Endothelial cell of umbilical vein (primary cell): ENCODE data around the gene HVCN1. TPM values are rescaled to one million over a fixed set of nuclear protein-coding genes. Genes with fewer than 3 reads are reported as not detected.

ENCODE experiments used
- BruUV-seq: library from RNA; stranded (reverse); fragments of 400-500 nt; replicated peaks from 2 replicates; lab custom pipeline; 2021; lab: Mats Ljungman, UMichigan
- CTCF ChIA-PET: fragments of 300-600, 350-600 bp; sonication (Branson Sonifier 250); formaldehyde crosslinking; loops from one replicate; lab custom pipeline; 2021; ENCODE audit warnings: antibody characterized with exemption, inconsistent platforms; lab: Charles Lee
- POLR2A ChIA-PET: fragments of 300-600, 350-600 bp; sonication (Branson Sonifier 250); formaldehyde crosslinking; loops from one replicate; lab custom pipeline; 2021; ENCODE audit warnings: antibody characterized with exemption, inconsistent platforms; lab: Charles Lee
- DNase-seq: peaks from one replicate; pipeline ENCODE4 v3.0.0-alpha.2; 2011; ENCODE audit warnings: low read depth, low spot score
- FAIRE-seq: peaks from 2 replicates; lab custom pipeline; 2011; peaks lifted over from hg19 to GRCh38; lab: Jason Lieb, UNC
- H2AFZ ChIP-seq: 2 replicates; pipeline ENCODE4 v1.6.0; 2012; ENCODE audit warnings: low read depth, low read length, control low read depth, inconsistent platforms
- H3K27ac ChIP-seq: 2 replicates; pipeline ENCODE4 v1.5.1; 2011; ENCODE audit warnings: low read depth, mild to moderate bottlenecking, control low read depth, low read length, moderate library complexity; ENCODE audit not compliant: insufficient read depth
- H3K27me3 ChIP-seq, 2 experiments: 2 replicates each; pipeline versions ENCODE4 v1.6.0 to v1.6.1; 2011; ENCODE audit warnings: low read length in 2 of 2, mixed read lengths in 1 of 2; ENCODE audit not compliant: control insufficient read depth in 2 of 2, insufficient read depth in 2 of 2
- H3K36me3 ChIP-seq, 2 experiments: 2 replicates in 1 of 2; 3 replicates in 1 of 2; pipeline ENCODE4 v1.5.1; 2011; ENCODE audit warnings: low read length in 2 of 2, mild to moderate bottlenecking in 1 of 2, moderate library complexity in 1 of 2; ENCODE audit not compliant: control insufficient read depth in 2 of 2, insufficient read depth in 2 of 2; ENCODE audit errors: extremely low read depth in 1 of 2
- H3K4me1 ChIP-seq: 3 replicates; pipeline ENCODE4 v1.5.1; 2011; ENCODE audit warnings: mild to moderate bottlenecking, low read length; ENCODE audit not compliant: control insufficient read depth, insufficient read depth; ENCODE audit errors: extremely low read depth
- H3K4me2 ChIP-seq: 2 replicates; pipeline ENCODE4 v1.6.1; 2011; ENCODE audit warnings: low read length, control low read depth, mixed read lengths; ENCODE audit not compliant: insufficient read depth
- H3K4me3 ChIP-seq, 3 experiments: fragments of 200-600 bp in 1 of 3; sonication (generic), shearing (Covaris generic) in 1 of 3; replicated peaks in 1 of 3; 2 replicates each; pipeline ENCODE4 v1.5.1; 2011 to 2016; ENCODE audit warnings: control low read depth in 3 of 3, low read length in 3 of 3, mild to moderate bottlenecking in 2 of 3, inconsistent platforms in 1 of 3, low read depth in 1 of 3, moderate library complexity in 1 of 3; ENCODE audit not compliant: insufficient read depth in 1 of 3
- H3K79me2 ChIP-seq: 2 replicates; pipeline ENCODE4 v1.6.0; 2012; ENCODE audit warnings: low read length, inconsistent platforms; ENCODE audit not compliant: control insufficient read depth, insufficient read depth
- H3K9ac ChIP-seq: replicated peaks from 2 replicates; pipeline ENCODE3; 2011; ENCODE audit warnings: low read length, control low read depth; ENCODE audit not compliant: insufficient read depth; ENCODE audit errors: extremely low read depth
- H3K9me1 ChIP-seq: replicated peaks from 3 replicates; pipeline ENCODE4 v1.6.0; 2011; ENCODE audit warnings: mild to moderate bottlenecking, low read length; ENCODE audit not compliant: control insufficient read depth, insufficient read depth; ENCODE audit errors: extremely low read depth
- H3K9me3 ChIP-seq: replicated peaks from 2 replicates; pipeline ENCODE4 v1.5.1; 2012; ENCODE audit warnings: low read length, inconsistent platforms; ENCODE audit not compliant: control insufficient read depth, insufficient read depth
- H4K20me1 ChIP-seq: replicated peaks from 2 replicates; pipeline ENCODE3; 2011; ENCODE audit warnings: mild to moderate bottlenecking, low read length; ENCODE audit not compliant: control insufficient read depth, insufficient read depth; ENCODE audit errors: extremely low read depth
- EZH2 ChIP-seq: IDR thresholded peaks from 2 replicates; pipeline ENCODE4 v1.6.1; 2012; ENCODE audit warnings: borderline replicate concordance, low read depth, mild to moderate bottlenecking, moderate library complexity, low read length, inconsistent platforms; ENCODE audit not compliant: severe bottlenecking
- FOS ChIP-seq: IDR thresholded peaks from 2 replicates; pipeline ENCODE4 v1.6.1; 2011; ENCODE audit warnings: mild to moderate bottlenecking, low read length, moderate library complexity, borderline replicate concordance; ENCODE audit not compliant: insufficient read depth
- GATA2 ChIP-seq: IDR thresholded peaks from 2 replicates; pipeline ENCODE4 v1.7.0; 2011; ENCODE audit warnings: low read depth, mild to moderate bottlenecking, moderate library complexity, mixed read lengths, low read length; ENCODE audit not compliant: insufficient read length, insufficient read depth
- JUN ChIP-seq: IDR thresholded peaks from 2 replicates; pipeline ENCODE4 v1.6.1; 2011; ENCODE audit warnings: borderline replicate concordance, low read depth; ENCODE audit not compliant: insufficient read length, insufficient read depth
- MAX ChIP-seq: IDR thresholded peaks from 2 replicates; pipeline ENCODE4 v1.6.1; 2011; ENCODE audit not compliant: insufficient read depth, insufficient read length
- MYC ChIP-seq: IDR thresholded peaks from one replicate; pipeline ENCODE4 v1.6.1; 2011; ENCODE audit warnings: mild to moderate bottlenecking, low read depth, low read length
- POLR2A ChIP-seq: IDR thresholded peaks from 2 replicates; pipeline ENCODE4 v1.6.1; 2012; ENCODE audit warnings: low read depth, mild to moderate bottlenecking, control low read depth, low read length
- POLR2AphosphoS5 ChIP-seq: IDR thresholded peaks from 2 replicates; pipeline ENCODE4 v1.6.1; 2012; ENCODE audit warnings: low read depth, mild to moderate bottlenecking, control low read depth, low read length, moderate library complexity; ENCODE audit not compliant: insufficient read depth
- dilution Hi-C: fragments of 300-500 bp; cut with MboI; formaldehyde crosslinking; loops from one replicate; pipeline ENCODE4 v1.15.0; 2019; ENCODE audit warnings: low sequenced_read_pairs; ENCODE audit not compliant: extremely low pct_ligation_motif_present
- intact Hi-C: fragments of 100-400 bp; cut with micrococcal nuclease; formaldehyde crosslinking; loops from one replicate; pipeline ENCODE4 v1.10.0; 2022
- polyA plus RNA-seq, 4 experiments: library from polyadenylated mRNA; depleted of rRNA in 3 of 4; stranded (reverse) in 3 of 4; unstranded in 1 of 4; fragments of >200 nt; gene quantifications; 2 replicates each; pipeline versions ENCODE4 v1.2.1 to v1.2.3, GENCODE V29; 2011 to 2012; ENCODE audit warnings: missing spikeins in 1 of 4
- total RNA-seq: library from RNA; stranded (reverse); gene quantifications from 2 replicates; pipeline ENCODE4 v1.2.3, GENCODE V29; 2021
- TF ChIP-seq, protein P1 (sequence below), 2 donors: IDR thresholded peaks; 1 replicate in 1 of 2; 2 replicates in 1 of 2; pipeline ENCODE4 v1.5.1; 2011; ENCODE audit warnings: low read length in 2 of 2, mild to moderate bottlenecking in 2 of 2, moderate library complexity in 2 of 2, control low read depth in 1 of 2, inconsistent platforms in 1 of 2, low read depth in 1 of 2; ENCODE audit not compliant: insufficient read depth in 1 of 2; ENCODE audit errors: extremely low read depth in 1 of 2

The HVCN1 gene
- total and polyA plus RNA-seq, 2 donors (not counting 3 experiments of a cell fraction or from before 2014, with no cell fraction given), result 3.7 to 8.4 TPM

- no peaks in the 10 kb centered on the region for H4K20me1 ChIP-seq
- BruUV-seq, result no TSS peak
- H3K9ac ChIP-seq, result no peak overlapping the region
- intact Hi-C loops, result no loop called here
- H2AFZ ChIP-seq, result peak overlapping the region; percentile 100
- H3K79me2 ChIP-seq, result no peaks in the 10 kb centered on the region
- CTCF ChIA-PET, result interaction anchor here (0.6 kb wide), 1 partner anchor 63 kb away, joined by 3 read pairs; no protein-coding TSS in a partner anchor
- DNase-seq (no peak), FAIRE-seq (no peak)
- dilution Hi-C loops, result no loop called here
- no peak for TF ChIP-seq MYC
- TF ChIP-seq GATA2, result no peak
- no peak for TF ChIP-seq POLR2A
- no peak for TF ChIP-seq FOS
- TF ChIP-seq MAX, result no peak
- TF ChIP-seq, protein P1, sequence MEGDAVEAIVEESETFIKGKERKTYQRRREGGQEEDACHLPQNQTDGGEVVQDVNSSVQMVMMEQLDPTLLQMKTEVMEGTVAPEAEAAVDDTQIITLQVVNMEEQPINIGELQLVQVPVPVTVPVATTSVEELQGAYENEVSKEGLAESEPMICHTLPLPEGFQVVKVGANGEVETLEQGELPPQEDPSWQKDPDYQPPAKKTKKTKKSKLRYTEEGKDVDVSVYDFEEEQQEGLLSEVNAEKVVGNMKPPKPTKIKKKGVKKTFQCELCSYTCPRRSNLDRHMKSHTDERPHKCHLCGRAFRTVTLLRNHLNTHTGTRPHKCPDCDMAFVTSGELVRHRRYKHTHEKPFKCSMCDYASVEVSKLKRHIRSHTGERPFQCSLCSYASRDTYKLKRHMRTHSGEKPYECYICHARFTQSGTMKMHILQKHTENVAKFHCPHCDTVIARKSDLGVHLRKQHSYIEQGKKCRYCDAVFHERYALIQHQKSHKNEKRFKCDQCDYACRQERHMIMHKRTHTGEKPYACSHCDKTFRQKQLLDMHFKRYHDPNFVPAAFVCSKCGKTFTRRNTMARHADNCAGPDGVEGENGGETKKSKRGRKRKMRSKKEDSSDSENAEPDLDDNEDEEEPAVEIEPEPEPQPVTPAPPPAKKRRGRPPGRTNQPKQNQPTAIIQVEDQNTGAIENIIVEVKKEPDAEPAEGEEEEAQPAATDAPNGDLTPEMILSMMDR (IDR thresholded peaks at IDR 0.05; ENCODE audit: extremely low read depth in 1 of 2, insufficient read depth in 1 of 2, low read depth in 1 of 2, low read length in 2 of 2), result no peak
- TF ChIP-seq EZH2, result no peak
- TF ChIP-seq POLR2AphosphoS5, result no peak
- no peak for TF ChIP-seq JUN
- no peaks in the 10 kb centered on the region for H3K9me1 ChIP-seq
- no peak overlapping the region for H3K4me2 ChIP-seq
- POLR2A ChIA-PET, result no interaction called here
- H3K36me3 ChIP-seq, result no peaks in the 10 kb centered on the region
- H3K4me3 ChIP-seq, result no peak overlapping the region
- H3K27me3 ChIP-seq, result peaks cover 0 to 3% of the 10 kb centered on the region in 2 experiments
- no peak overlapping the region for H3K27ac ChIP-seq
- no peaks in the 10 kb centered on the region for H3K9me3 ChIP-seq
- H3K4me1 ChIP-seq, result peaks cover 10% of the 10 kb centered on the region
These were observed 1.2 kb upstream of the HVCN1 start for GRCh38 chr12:110690127-110690430.
